ENCODE measurements around the gene CACNA2D2. TPM values are rescaled to one million over a fixed set of nuclear protein-coding genes. Genes with fewer than 3 reads are reported as not detected.

Gene CACNA2D2
- total RNA-seq: 10.1 TPM

GRCh38 chr3:50503504-50504342, at the start of gene CACNA2D2:
Gene CACNA2D2, minus strand, starts transcription at chr3:50503634. Its CDS starts 211 bp downstream, at chr3:50503423.

GRCh38 chr3:50358911-50359759, 144.3 kb downstream of the CACNA2D2 start, which contains the start of gene TMEM115:
Gene TMEM115, minus strand, starts transcription at chr3:50359521. Its CDS starts 458 bp downstream, at chr3:50359063.

DNA sequence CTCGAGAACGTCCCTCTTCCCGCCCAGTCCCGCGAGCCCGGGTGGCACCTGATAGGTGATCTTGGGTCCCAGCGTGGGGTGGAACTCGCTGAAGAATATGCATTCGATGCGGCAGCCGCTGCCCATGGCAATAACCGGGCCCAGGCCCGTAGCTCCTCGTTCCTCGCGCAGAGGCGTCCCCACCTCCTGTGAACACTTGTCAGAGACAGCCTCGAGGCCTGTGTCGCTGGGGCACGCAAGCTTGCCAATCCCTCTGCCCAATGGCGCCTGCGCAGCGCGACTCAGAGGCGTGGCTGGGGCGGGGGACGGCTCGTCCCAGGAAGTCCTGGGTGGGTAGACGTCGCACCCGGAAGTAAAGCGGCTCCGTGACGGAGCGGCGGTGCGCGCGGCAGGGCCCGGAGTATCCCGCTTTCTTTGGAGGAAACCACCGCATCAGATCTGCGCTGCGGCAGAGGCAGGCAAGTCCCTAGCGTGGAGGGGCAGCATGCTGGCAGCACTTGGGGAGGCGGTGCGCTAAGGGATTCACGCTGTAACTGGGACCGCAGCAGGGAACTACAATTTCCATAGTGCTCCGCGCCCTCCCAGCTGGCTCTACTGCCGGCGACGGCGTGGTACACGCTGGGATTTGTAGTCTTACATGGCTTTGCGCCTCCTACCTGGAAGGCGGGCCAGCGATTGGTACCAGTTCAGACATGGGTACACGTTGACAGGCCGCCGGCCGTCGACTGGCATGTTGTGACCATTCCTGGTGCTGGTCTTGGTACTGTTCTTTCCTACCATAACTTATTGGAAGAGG, 152.7 kb downstream of the CACNA2D2 start, which contains the start of the genes CYB561D2 and NPRL2:
TSS of gene CYB561D2 (plus strand) at position 336 of the 796 bp plus-strand sequence. CDS start 572 bp downstream, outside the sequence.
TSS of gene NPRL2 (minus strand) at position 249 of the 796 bp plus-strand sequence. CDS start at position 126, 123 bp downstream.

DNA sequence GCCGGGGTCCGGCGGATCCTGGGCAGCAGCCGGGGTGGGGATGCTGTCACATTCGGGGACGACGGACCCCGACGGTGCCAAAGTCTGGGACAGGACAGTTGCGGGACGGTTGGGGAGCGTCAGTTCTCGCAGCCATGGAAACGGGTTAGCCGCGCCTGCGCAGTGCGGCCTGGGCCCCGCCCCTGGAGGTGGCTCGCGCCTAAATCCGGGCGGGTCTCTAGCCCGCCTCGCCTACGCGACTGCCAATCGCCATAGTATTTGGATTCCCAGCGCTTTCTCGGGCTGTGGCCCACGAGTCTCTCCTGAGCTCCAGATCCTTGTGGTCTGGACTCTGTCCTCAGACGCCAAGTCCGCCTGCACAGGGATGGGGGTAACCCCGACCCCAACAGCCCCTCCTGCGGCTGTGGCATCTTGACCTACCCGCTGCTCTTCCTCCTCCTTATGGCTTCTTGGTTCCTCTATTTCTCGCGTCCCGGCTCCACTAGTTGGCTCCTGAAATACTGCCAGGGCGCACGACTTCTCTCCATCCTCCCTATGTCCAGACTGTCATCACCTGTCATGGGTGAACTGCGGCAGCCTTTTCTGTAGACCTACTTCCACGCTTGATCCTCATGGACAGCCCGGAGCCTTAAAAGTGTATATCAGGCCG, 157.7 kb downstream of the CACNA2D2 start, which contains the start of gene ZMYND10:
TSS of gene ZMYND10 (minus strand) at position 147 of the 649 bp plus-strand sequence. CDS start 153 bp downstream, outside the sequence.

GRCh38 chr3:50340448-50341329, 162.7 kb downstream of the CACNA2D2 start, which contains the start of gene RASSF1:
Gene RASSF1, minus strand, starts transcription at chr3:50340836. Its CDS starts 31 bp downstream, at chr3:50340805.

DNA sequence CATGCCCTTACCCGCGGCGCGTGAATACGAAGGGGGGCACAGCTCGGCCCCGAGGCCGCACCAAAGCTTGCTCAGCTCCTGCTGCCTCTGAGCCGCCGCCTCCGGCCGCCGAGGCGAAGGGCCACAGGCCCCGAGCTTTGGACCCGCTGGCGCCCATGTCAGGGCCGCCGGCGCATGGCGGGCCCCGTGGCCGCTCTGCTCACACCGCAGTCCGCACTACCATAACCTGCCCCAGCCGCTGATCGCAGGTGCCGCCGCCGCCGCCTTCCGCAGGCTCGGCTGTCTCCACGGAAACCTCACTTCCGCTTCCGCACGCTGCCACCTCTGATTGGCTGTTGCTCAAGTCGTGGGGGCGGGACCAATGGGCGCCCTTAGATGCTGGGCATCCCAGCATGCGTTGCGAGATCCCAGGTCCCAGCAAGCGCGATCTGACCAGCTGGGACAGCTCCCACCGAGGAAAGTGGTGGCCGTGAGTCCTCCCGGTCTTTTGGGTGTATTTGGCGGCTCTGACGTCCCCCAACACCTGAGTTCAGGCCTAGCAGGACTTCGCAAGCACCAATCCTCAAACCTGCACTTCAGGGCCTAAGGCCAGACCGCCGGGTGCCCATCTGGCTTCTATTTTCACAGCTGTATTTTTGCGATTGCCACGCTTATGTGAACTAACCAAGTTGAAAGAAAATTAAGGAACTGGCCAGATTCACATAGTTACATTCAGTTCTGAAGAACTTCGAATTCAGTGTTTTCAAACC, 175.3 kb downstream of the CACNA2D2 start, which contains the start of gene TUSC2:
TSS of gene TUSC2 (minus strand) at position 281 of the 749 bp plus-strand sequence. CDS start at position 157, 124 bp downstream.

DNA sequence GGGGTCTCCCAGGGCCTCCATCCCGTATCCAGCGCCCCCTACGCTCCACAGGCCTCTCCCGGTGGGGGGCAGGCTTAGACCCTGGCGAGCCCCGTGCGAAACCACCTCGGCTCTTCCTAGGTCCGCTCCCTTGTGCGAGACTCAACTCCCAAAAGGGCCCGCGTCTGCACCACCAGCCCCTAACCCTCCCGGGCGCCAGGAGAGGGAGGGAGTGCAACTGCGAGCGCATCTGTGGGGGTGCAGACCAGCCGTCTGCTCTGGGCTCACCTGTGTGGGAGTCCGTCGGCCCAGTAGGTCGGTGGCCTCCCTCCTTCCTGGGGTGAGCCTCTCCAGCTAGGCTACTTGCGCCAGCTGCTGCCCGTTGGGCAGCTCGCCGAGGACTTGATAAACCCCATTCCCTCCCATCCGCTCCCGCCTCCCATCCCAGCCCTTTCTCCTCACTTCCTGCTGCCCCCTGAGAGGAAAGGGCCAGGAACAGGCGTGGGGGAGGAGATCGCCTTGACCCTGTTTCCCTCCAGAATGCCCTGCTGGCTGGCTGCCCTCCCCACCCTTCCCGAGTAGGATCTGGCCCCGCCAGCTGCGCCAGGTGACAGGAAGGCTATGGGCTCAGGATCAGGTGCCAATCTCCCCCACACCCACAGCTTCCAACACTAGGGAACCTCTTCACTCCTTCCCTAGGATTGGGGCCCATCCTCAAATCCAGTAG, 180.9 kb downstream of the CACNA2D2 start, which contains the start of gene HYAL2:
TSS of gene HYAL2 (minus strand) at position 360 of the 706 bp plus-strand sequence. CDS start 2,256 bp downstream, outside the sequence.

Small RNA genes within 50 kb of the gene (small RNA-seq; reads per million reads assigned to genes)
- not detected for gene RNA5SP131 (ENCODE audit: low replicate concordance)

Other genes starting within 250 kb of the CACNA2D2 start
- gene SEMA3B, start 234.5 kb downstream of the CACNA2D2 start, total RNA-seq: 70.1 TPM
- 3.2 TPM for gene LSMEM2, start 224.5 kb downstream of the CACNA2D2 start, total RNA-seq
- 31.7 TPM for gene IFRD2, start 211.2 kb downstream of the CACNA2D2 start, total RNA-seq
- gene HYAL3, start 204.2 kb downstream of the CACNA2D2 start, total RNA-seq: 3.7 TPM
- 4.8 TPM for gene NAA80, start 204.2 kb downstream of the CACNA2D2 start, total RNA-seq
- gene HYAL1, start 200.1 kb downstream of the CACNA2D2 start, total RNA-seq: 6.3 TPM
- gene HYAL2, start 180.9 kb downstream of the CACNA2D2 start, total RNA-seq: 128 TPM
- 10.5 TPM for gene TUSC2, start 175.4 kb downstream of the CACNA2D2 start, total RNA-seq
- 35.8 TPM for gene RASSF1, start 162.8 kb downstream of the CACNA2D2 start, total RNA-seq
- gene ZMYND10, start 157.9 kb downstream of the CACNA2D2 start, total RNA-seq: 3.9 TPM
- gene NPRL2, start 152.9 kb downstream of the CACNA2D2 start, total RNA-seq: 27.5 TPM
- 18.0 TPM for gene CYB561D2, start 152.8 kb downstream of the CACNA2D2 start, total RNA-seq
- gene TMEM115, start 144.1 kb downstream of the CACNA2D2 start, total RNA-seq: 37.8 TPM
- gene C3orf18, start 64.1 kb upstream of the CACNA2D2 start, total RNA-seq: 14.2 TPM
- gene HEMK1, start 65.9 kb upstream of the CACNA2D2 start, total RNA-seq: 16.1 TPM
- gene CISH, start 108.1 kb upstream of the CACNA2D2 start, total RNA-seq: 36.6 TPM
- gene MAPKAPK3, start 113.5 kb upstream of the CACNA2D2 start, total RNA-seq: 65.6 TPM
- 0.88 TPM for gene DOCK3, start 171.3 kb upstream of the CACNA2D2 start, total RNA-seq